Lower leg skin (tissue), 3 donors: ENCODE measurements around the gene NHERF2.
"Not testable (repeated sequence)": the region's sequence is repeated elsewhere in the genome, so short reads cannot be mapped to it uniquely, and the experiment has no call there.

Source experiments
- POLR2A ChIP-seq, 2 donors: fragments of 450-650 bp; IDR thresholded peaks; one replicate each; pipeline ENCODE4 v1.6.1; 2016 to 2017; ENCODE audit warnings: antibody characterized with exemption in 2 of 2, mild to moderate bottlenecking in 1 of 2, moderate library complexity in 1 of 2
- TF ChIP-seq, protein P1 (sequence below), 3 donors: fragments of 450-650 bp; IDR thresholded peaks; one replicate each; pipeline ENCODE4 v1.5.1; 2016; ENCODE audit warnings: antibody characterized with exemption in 3 of 3, mild to moderate bottlenecking in 3 of 3, moderate library complexity in 2 of 3

- TF ChIP-seq, protein P1, sequence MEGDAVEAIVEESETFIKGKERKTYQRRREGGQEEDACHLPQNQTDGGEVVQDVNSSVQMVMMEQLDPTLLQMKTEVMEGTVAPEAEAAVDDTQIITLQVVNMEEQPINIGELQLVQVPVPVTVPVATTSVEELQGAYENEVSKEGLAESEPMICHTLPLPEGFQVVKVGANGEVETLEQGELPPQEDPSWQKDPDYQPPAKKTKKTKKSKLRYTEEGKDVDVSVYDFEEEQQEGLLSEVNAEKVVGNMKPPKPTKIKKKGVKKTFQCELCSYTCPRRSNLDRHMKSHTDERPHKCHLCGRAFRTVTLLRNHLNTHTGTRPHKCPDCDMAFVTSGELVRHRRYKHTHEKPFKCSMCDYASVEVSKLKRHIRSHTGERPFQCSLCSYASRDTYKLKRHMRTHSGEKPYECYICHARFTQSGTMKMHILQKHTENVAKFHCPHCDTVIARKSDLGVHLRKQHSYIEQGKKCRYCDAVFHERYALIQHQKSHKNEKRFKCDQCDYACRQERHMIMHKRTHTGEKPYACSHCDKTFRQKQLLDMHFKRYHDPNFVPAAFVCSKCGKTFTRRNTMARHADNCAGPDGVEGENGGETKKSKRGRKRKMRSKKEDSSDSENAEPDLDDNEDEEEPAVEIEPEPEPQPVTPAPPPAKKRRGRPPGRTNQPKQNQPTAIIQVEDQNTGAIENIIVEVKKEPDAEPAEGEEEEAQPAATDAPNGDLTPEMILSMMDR (IDR thresholded peaks at IDR 0.05) = not testable (repeated sequence)
- TF ChIP-seq POLR2A (IDR thresholded peaks at IDR 0.05) = not testable (repeated sequence)
Measured at GRCh38 chr16:2033909-2034695, 7.4 kb downstream of the NHERF2 start.
